Smooth muscle cell (in vitro differentiated cells): ENCODE results near the gene RBM6. TPM values are rescaled to one million over a fixed set of nuclear protein-coding genes. Genes with fewer than 3 reads are reported as not detected.

Source experiments
- DNase-seq: peaks from one replicate; lab custom pipeline; 2025; ENCODE audit not compliant: unreplicated experiment; lab: John Stamatoyannopoulos, UW
- H2AFZ ChIP-seq: fragments of 200-600 bp; sonication (generic); 2 replicates; pipeline ENCODE4 v1.6.0; 2016; ENCODE audit warnings: antibody characterized with exemption, low read depth, mild to moderate bottlenecking
- H3F3A ChIP-seq: fragments of 200-600 bp; sonication (generic); 2 replicates; pipeline ENCODE4 v1.6.0; 2017; ENCODE audit warnings: antibody characterized with exemption, low read depth
- H3K27ac ChIP-seq: fragments of 200-600 bp; sonication (generic); 2 replicates; pipeline ENCODE4 v1.5.1; 2016; ENCODE audit warnings: low read depth, mild to moderate bottlenecking
- H3K27me3 ChIP-seq: fragments of 200-600 bp; sonication (generic); 2 replicates; pipeline ENCODE4 v1.6.1; 2016; ENCODE audit warnings: low read depth, mild to moderate bottlenecking
- H3K36me3 ChIP-seq: fragments of 200-600 bp; sonication (generic); 2 replicates; pipeline ENCODE4 v1.5.1; 2016; ENCODE audit warnings: low read depth
- H3K4me1 ChIP-seq: fragments of 200-600 bp; sonication (generic); 2 replicates; pipeline ENCODE4 v1.5.1; 2016; ENCODE audit warnings: low read depth
- H3K4me2 ChIP-seq: fragments of 200-600 bp; sonication (generic); 2 replicates; pipeline ENCODE4 v1.6.0; 2016; ENCODE audit warnings: mild to moderate bottlenecking
- H3K4me3 ChIP-seq: fragments of 200-600 bp; sonication (generic); 2 replicates; pipeline ENCODE4 v1.5.1; 2016; ENCODE audit warnings: mild to moderate bottlenecking
- H3K79me2 ChIP-seq: fragments of 200-600 bp; sonication (generic); 2 replicates; pipeline ENCODE4 v1.6.0; 2016; ENCODE audit warnings: low read depth, mild to moderate bottlenecking
- H3K9ac ChIP-seq: fragments of 200-600 bp; sonication (generic); 2 replicates; pipeline ENCODE4 v1.6.0; 2016; ENCODE audit warnings: low read depth
- H3K9me3 ChIP-seq: fragments of 200-600 bp; sonication (generic); replicated peaks from 2 replicates; pipeline ENCODE4 v1.5.1; 2016; ENCODE audit warnings: low read depth
- H4K20me1 ChIP-seq: fragments of 200-600 bp; sonication (generic); 2 replicates; pipeline ENCODE4 v1.6.0; 2016; ENCODE audit warnings: low read depth
- CTCF ChIP-seq: fragments of 200-600 bp; sonication (generic); IDR thresholded peaks from 2 replicates; pipeline ENCODE4 v1.5.1; 2017; ENCODE audit warnings: borderline replicate concordance, mild to moderate bottlenecking, antibody characterized with exemption; ENCODE audit not compliant: insufficient read depth, poor library complexity, severe bottlenecking
- WGBS: methylation state at CpG from one replicate; pipeline ENCODE4 v1.1.7; 2016; ENCODE audit warnings: low lambda C conversion rate; 5-methylcytosine and 5-hydroxymethylcytosine counted together
- polyA plus RNA-seq: library from polyadenylated mRNA; unstranded; fragments of >200 nt; fragmentation: Nextera tagmentation; extraction: Ambion mirVana; gene quantifications from 2 replicates; pipeline ENCODE4 v1.2.1, GENCODE V29; 2016
- total RNA-seq: library from RNA; depleted of rRNA; stranded (reverse); fragments of >200 nt; gene quantifications from 2 replicates; pipeline ENCODE4 v1.2.3, GENCODE V29; 2014

RBM6 gene
- total and polyA plus RNA-seq, 2 experiments from 2014 or later = 41.7 to 45.6 TPM

GRCh38 chr3:50001511-50001910, 61.6 kb downstream of the RBM6 start:
- 99% methylated on average over 3 of the region's 3 CpGs for WGBS
- Histone ChIP-seq H3K4me2 (no peak overlapping the region), H3K79me2 (peaks cover 32% of the 10 kb centered on the region), H4K20me1 (peaks cover 68% of the 10 kb centered on the region), H3K36me3 (peaks cover 5% of the 10 kb centered on the region), H3F3A (no peaks in the 10 kb centered on the region), H3K4me1 (peaks cover 3% of the 10 kb centered on the region), H3K4me3 (no peak overlapping the region), H2AFZ (no peak overlapping the region), H3K9me3 (no peaks in the 10 kb centered on the region), H3K27me3 (no peaks in the 10 kb centered on the region), H3K27ac (no peak overlapping the region), H3K9ac (no peak overlapping the region)
- DNase-seq = no peak
- no peak for TF ChIP-seq CTCF

- H3K9me3 ChIP-seq = no peaks in the 10 kb centered on the region
Observed at GRCh38 chr3:50003216-50003615, 63.3 kb downstream of the RBM6 start.

GRCh38 chr3:50003824-50004223, 63.9 kb downstream of the RBM6 start:
- Histone ChIP-seq H3K27me3 (no peaks in the 10 kb centered on the region), H3K4me2 (no peak overlapping the region), H3K36me3 (peaks cover 5% of the 10 kb centered on the region), H3K4me3 (no peak overlapping the region), H3K27ac (no peak overlapping the region), H2AFZ (no peak overlapping the region), H3K9ac (no peak overlapping the region), H3K79me2 (peaks cover 32% of the 10 kb centered on the region), H4K20me1 (peaks cover 62% of the 10 kb centered on the region), H3K9me3 (no peaks in the 10 kb centered on the region), H3F3A (no peaks in the 10 kb centered on the region), H3K4me1 (peaks cover 3% of the 10 kb centered on the region)
- 96% methylated on average over 1 of the region's 1 CpG for WGBS
- no peak for DNase-seq
- TF ChIP-seq CTCF = no peak

More at GRCh38 chr3:50003216-50003615, 63.3 kb downstream of the RBM6 start:
- no peak for DNase-seq
- Histone ChIP-seq H3K27me3 (no peaks in the 10 kb centered on the region), H3K36me3 (peaks cover 5% of the 10 kb centered on the region), H3K4me3 (no peak overlapping the region), H3K4me2 (no peak overlapping the region), H4K20me1 (peaks cover 62% of the 10 kb centered on the region), H3K27ac (no peak overlapping the region), H2AFZ (no peak overlapping the region), H3K79me2 (peaks cover 32% of the 10 kb centered on the region), H3F3A (no peaks in the 10 kb centered on the region), H3K4me1 (peaks cover 3% of the 10 kb centered on the region), H3K9ac (no peak overlapping the region)
- 94% methylated on average over 3 of the region's 3 CpGs for WGBS
- no peak for TF ChIP-seq CTCF

- Histone ChIP-seq H4K20me1 (peaks cover 62% of the 10 kb centered on the region), H3K4me2 (no peak overlapping the region), H3K36me3 (no peaks in the 10 kb centered on the region), H3K4me1 (peaks cover under 1% of the 10 kb centered on the region), H2AFZ (no peak overlapping the region), H3F3A (no peaks in the 10 kb centered on the region), H3K9me3 (no peaks in the 10 kb centered on the region), H3K4me3 (no peak overlapping the region), H3K9ac (no peak overlapping the region), H3K27me3 (no peaks in the 10 kb centered on the region), H3K79me2 (peaks cover 8% of the 10 kb centered on the region), H3K27ac (no peak overlapping the region)
- 70% methylated on average over 1 of the region's 1 CpG for WGBS
- DNase-seq = no peak
- no peak for TF ChIP-seq CTCF
Observed at GRCh38 chr3:50008931-50009330, 69.0 kb downstream of the RBM6 start.
